HepG2 (cell line): ENCODE results near the gene CHKA. TPM values are rescaled to one million over a fixed set of nuclear protein-coding genes. Genes with fewer than 3 reads are reported as not detected.

Experiments
- ATF1 ChIP-seq: IDR thresholded peaks from 2 replicates; pipeline ENCODE4 v1.6.1; 2016; ENCODE audit warnings: mild to moderate bottlenecking, control low read depth
- ATF6 ChIP-seq: sonication (generic); formaldehyde crosslinking; conservative IDR thresholded peaks from 2 replicates; pipeline ENCODE4 v1.4.0; 2020; ENCODE audit warnings: missing genetic modification reagents
- ATF7-NPFF ChIP-seq: sonication (generic); formaldehyde crosslinking; IDR thresholded peaks from 2 replicates; pipeline ENCODE4 v1.8.1; 2023; ENCODE audit warnings: mild to moderate bottlenecking, low read depth, missing genetic modification reagents, moderate library complexity
- DBP ChIP-seq: sonication (generic); formaldehyde crosslinking; IDR thresholded peaks from 2 replicates; pipeline ENCODE4 v1.4.0; 2020; ENCODE audit warnings: missing genetic modification reagents; ENCODE audit errors: not compliant biosample characterization
- FOSL2 ChIP-seq: sonication (generic); formaldehyde crosslinking; IDR thresholded peaks from 2 replicates; pipeline ENCODE4 v1.4.0; 2020; ENCODE audit warnings: missing genetic modification reagents
- FOXC1 ChIP-seq: sonication (generic); formaldehyde crosslinking; IDR thresholded peaks from 2 replicates; pipeline ENCODE4 v1.8.0; 2022; ENCODE audit warnings: mild to moderate bottlenecking, missing genetic modification reagents, borderline replicate concordance
- FOXJ3 ChIP-seq: sonication (generic); formaldehyde crosslinking; IDR thresholded peaks from 2 replicates; pipeline ENCODE4 v1.4.0; 2020; ENCODE audit warnings: missing genetic modification reagents, mild to moderate bottlenecking, borderline replicate concordance
- FOXP1 ChIP-seq, 2 experiments: fragments of 450-650 bp in 1 of 2; IDR thresholded peaks; 2 replicates each; pipeline ENCODE4 v1.6.1; 2017 to 2018; ENCODE audit warnings: antibody characterized with exemption in 1 of 2
- GPN1 ChIP-seq: sonication (generic); formaldehyde crosslinking; IDR thresholded peaks from 2 replicates; pipeline ENCODE4 v1.5.1; 2020; ENCODE audit warnings: missing genetic modification reagents, borderline replicate concordance
- IKZF4 ChIP-seq: sonication (generic); formaldehyde crosslinking; IDR thresholded peaks from 2 replicates; pipeline ENCODE4 v1.5.1; 2020; ENCODE audit warnings: borderline replicate concordance, mild to moderate bottlenecking, low read depth, missing genetic modification reagents; ENCODE audit errors: not compliant biosample characterization
- NCOA1 ChIP-seq: sonication (generic); formaldehyde crosslinking; IDR thresholded peaks from 2 replicates; pipeline ENCODE4 v1.9.0; 2021; ENCODE audit warnings: missing genetic modification reagents
- NFKB2 ChIP-seq: sonication (generic); formaldehyde crosslinking; IDR thresholded peaks from 2 replicates; pipeline ENCODE4 v1.4.0; 2020; ENCODE audit warnings: missing genetic modification reagents, borderline replicate concordance
- POLR2A ChIP-seq, 2 experiments: IDR thresholded peaks; 2 replicates each; pipeline ENCODE4 v1.6.1; 2011; ENCODE audit warnings: low read depth in 2 of 2, low read length in 2 of 2, mild to moderate bottlenecking in 1 of 2, moderate library complexity in 1 of 2; ENCODE audit not compliant: insufficient read depth in 1 of 2
- POLR2G ChIP-seq: fragments of 200-400 bp; formaldehyde crosslinking; IDR thresholded peaks from 2 replicates; pipeline ENCODE4 v1.6.1; 2018; ENCODE audit warnings: mild to moderate bottlenecking, low read depth, low read length, moderate library complexity
- ZBTB26 ChIP-seq: IDR thresholded peaks from 2 replicates; pipeline ENCODE4 v1.6.1; 2016; ENCODE audit warnings: missing compliant biosample characterization, missing genetic modification reagents, borderline replicate concordance
- ZKSCAN5 ChIP-seq: sonication (generic); formaldehyde crosslinking; IDR thresholded peaks from 2 replicates; pipeline ENCODE4 v1.5.1; 2020; ENCODE audit warnings: mild to moderate bottlenecking, missing genetic modification reagents
- ZNF430 ChIP-seq: sonication (generic); formaldehyde crosslinking; IDR thresholded peaks from 2 replicates; pipeline ENCODE4 v1.9.0; 2021; ENCODE audit warnings: mild to moderate bottlenecking, missing genetic modification reagents
- ZNF484 ChIP-seq: sonication (generic); formaldehyde crosslinking; IDR thresholded peaks from 2 replicates; pipeline ENCODE4 v1.5.1; 2020; ENCODE audit warnings: mild to moderate bottlenecking, low read depth, missing genetic modification reagents, borderline replicate concordance
- ZNF749 ChIP-seq: sonication (generic); formaldehyde crosslinking; IDR thresholded peaks from 2 replicates; pipeline ENCODE4 v1.8.0; 2022; ENCODE audit warnings: mild to moderate bottlenecking, missing genetic modification reagents, moderate library complexity, borderline replicate concordance
- polyA plus RNA-seq, 8 experiments: library from polyadenylated mRNA; depleted of rRNA in 3 of 8; stranded (reverse) in 7 of 8; unstranded in 1 of 8; fragments of >200 nt; fragmentation: Illumina TruSeq in 4 of 8; extraction: Trizol in 4 of 8; gene quantifications; 2 replicates each; pipeline versions ENCODE4 v1.2.1 to v1.2.3, GENCODE V29; 2011 to 2016; ENCODE audit warnings: low read depth in 4 of 8, missing spikeins in 1 of 8, mixed read lengths in 1 of 8; ENCODE audit not compliant: insufficient read depth in 1 of 8
- total RNA-seq, 5 experiments: library from RNA; depleted of rRNA; stranded (reverse); fragments of >200 nt; fragmentation: Illumina TruSeq; extraction: Trizol; gene quantifications; 2 replicates each; pipeline ENCODE4 v1.2.3, GENCODE V29; 2016; ENCODE audit warnings: low read depth in 1 of 5
- TF ChIP-seq, protein P1 (sequence below): sonication (generic); formaldehyde crosslinking; IDR thresholded peaks from 2 replicates; pipeline ENCODE4 v1.4.0; 2020; ENCODE audit warnings: mild to moderate bottlenecking, missing genetic modification reagents
- TF ChIP-seq, protein P2 (sequence below): fragments of 450-650 bp; IDR thresholded peaks from 2 replicates; pipeline ENCODE4 v1.6.1; 2017
- TF ChIP-seq, protein P3 (sequence below): sonication (generic); formaldehyde crosslinking; IDR thresholded peaks from 2 replicates; pipeline ENCODE4 v1.4.0; 2020; ENCODE audit warnings: missing genetic modification reagents
- TF ChIP-seq, protein P4 (sequence below): sonication (generic); formaldehyde crosslinking; IDR thresholded peaks from 2 replicates; pipeline ENCODE4 v1.4.0; 2020; ENCODE audit warnings: missing genetic modification reagents

The CHKA gene
- total and polyA plus RNA-seq, 2 of the 13 experiments (the other 11 are each of a cell fraction or from before 2014, with no cell fraction given) = 71.6 to 92.7 TPM

GRCh38 chr11:68038226-68038717 lies 82.9 kb downstream of the CHKA start (continued):
- TF ChIP-seq, protein P1, sequence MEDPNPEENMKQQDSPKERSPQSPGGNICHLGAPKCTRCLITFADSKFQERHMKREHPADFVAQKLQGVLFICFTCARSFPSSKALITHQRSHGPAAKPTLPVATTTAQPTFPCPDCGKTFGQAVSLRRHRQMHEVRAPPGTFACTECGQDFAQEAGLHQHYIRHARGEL (CRISPR knock-in tag) = 0 out of 2 replicates have a peak, but pooled peaks have one; percentile 65
- TF ChIP-seq FOXC1 (CRISPR knock-in tag) (peak; percentile 74), FOSL2 (CRISPR knock-in tag) (peak; percentile 82), ATF7-NPFF (peak; percentile 36), GPN1 (CRISPR knock-in tag) (no peak), ATF6 (no peak), NCOA1 (CRISPR knock-in tag) (no peak), NFKB2 (CRISPR knock-in tag) (no peak), ATF1 (CRISPR knock-in tag) (peak; percentile 65; the same call in 1 of the 2 replicates), IKZF4 (no peak), ZNF430 (CRISPR knock-in tag) (peak; percentile 95), ZNF484 (CRISPR knock-in tag) (no peak), ZBTB26 (CRISPR knock-in tag) (peak; percentile 18; the same call in 1 of the 2 replicates), DBP (CRISPR knock-in tag) (no peak), ZKSCAN5 (CRISPR knock-in tag) (peak; percentile 15; the same call in 1 of the 2 replicates), FOXP1 (IDR thresholded peaks at IDR 0.05) (no peak), FOXP1 (CRISPR knock-in tag; IDR thresholded peaks at IDR 0.05) (peak; percentile 59), POLR2G (no peak), ZNF749 (CRISPR knock-in tag) (no peak; the same call in 1 of the 2 replicates), FOXJ3 (CRISPR knock-in tag) (peak; percentile 81), POLR2A (IDR thresholded peaks at IDR 0.05; ENCODE audit: insufficient read depth in 1 of 2, low read depth in 2 of 2, low read length in 2 of 2) (no peak; a peak in 2 of 4 replicates)
- TF ChIP-seq, protein P2, sequence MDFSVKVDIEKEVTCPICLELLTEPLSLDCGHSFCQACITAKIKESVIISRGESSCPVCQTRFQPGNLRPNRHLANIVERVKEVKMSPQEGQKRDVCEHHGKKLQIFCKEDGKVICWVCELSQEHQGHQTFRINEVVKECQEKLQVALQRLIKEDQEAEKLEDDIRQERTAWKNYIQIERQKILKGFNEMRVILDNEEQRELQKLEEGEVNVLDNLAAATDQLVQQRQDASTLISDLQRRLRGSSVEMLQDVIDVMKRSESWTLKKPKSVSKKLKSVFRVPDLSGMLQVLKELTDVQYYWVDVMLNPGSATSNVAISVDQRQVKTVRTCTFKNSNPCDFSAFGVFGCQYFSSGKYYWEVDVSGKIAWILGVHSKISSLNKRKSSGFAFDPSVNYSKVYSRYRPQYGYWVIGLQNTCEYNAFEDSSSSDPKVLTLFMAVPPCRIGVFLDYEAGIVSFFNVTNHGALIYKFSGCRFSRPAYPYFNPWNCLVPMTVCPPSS = no peak
- TF ChIP-seq, protein P3, sequence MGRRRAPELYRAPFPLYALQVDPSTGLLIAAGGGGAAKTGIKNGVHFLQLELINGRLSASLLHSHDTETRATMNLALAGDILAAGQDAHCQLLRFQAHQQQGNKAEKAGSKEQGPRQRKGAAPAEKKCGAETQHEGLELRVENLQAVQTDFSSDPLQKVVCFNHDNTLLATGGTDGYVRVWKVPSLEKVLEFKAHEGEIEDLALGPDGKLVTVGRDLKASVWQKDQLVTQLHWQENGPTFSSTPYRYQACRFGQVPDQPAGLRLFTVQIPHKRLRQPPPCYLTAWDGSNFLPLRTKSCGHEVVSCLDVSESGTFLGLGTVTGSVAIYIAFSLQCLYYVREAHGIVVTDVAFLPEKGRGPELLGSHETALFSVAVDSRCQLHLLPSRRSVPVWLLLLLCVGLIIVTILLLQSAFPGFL (CRISPR knock-in tag) = no peak
- TF ChIP-seq, protein P4, sequence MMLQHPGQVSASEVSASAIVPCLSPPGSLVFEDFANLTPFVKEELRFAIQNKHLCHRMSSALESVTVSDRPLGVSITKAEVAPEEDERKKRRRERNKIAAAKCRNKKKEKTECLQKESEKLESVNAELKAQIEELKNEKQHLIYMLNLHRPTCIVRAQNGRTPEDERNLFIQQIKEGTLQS (CRISPR knock-in tag) = peak; percentile 79
